Neuronal stem cell (in vitro differentiated cells): ENCODE data around the gene MARCHF3.
A peak's percentile ranks its signal among the peaks of the same experiment; 100 is the strongest.

Experiments
- DNase-seq: peaks from one replicate; pipeline ENCODE4 v3.0.0-alpha.2; 2013; ENCODE audit warnings: low spot score
- H2AFZ ChIP-seq: one replicate; pipeline ENCODE4 v1.6.1; 2013; ENCODE audit warnings: mild to moderate bottlenecking, low read length, inconsistent platforms
- H2AK5ac ChIP-seq: 2 replicates; pipeline ENCODE4 v1.6.1; 2013; ENCODE audit warnings: low read depth, mild to moderate bottlenecking, inconsistent platforms, low read length, moderate library complexity, mixed read lengths
- H2BK120ac ChIP-seq: 2 replicates; pipeline ENCODE4 v1.6.1; 2013; ENCODE audit warnings: low read depth, mild to moderate bottlenecking, inconsistent platforms, low read length, moderate library complexity, mixed read lengths
- H2BK12ac ChIP-seq: one replicate; pipeline ENCODE4 v1.6.1; 2013; ENCODE audit warnings: low read length, inconsistent platforms
- H2BK15ac ChIP-seq: 2 replicates; pipeline ENCODE4 v1.6.1; 2013; ENCODE audit warnings: mild to moderate bottlenecking, low read length, inconsistent platforms, mixed read lengths
- H2BK5ac ChIP-seq: one replicate; pipeline ENCODE4 v1.6.1; 2013; ENCODE audit warnings: inconsistent platforms, mild to moderate bottlenecking, low read length, moderate library complexity
- H3K14ac ChIP-seq: one replicate; pipeline ENCODE4 v1.6.1; 2013; ENCODE audit warnings: low read length, inconsistent platforms
- H3K18ac ChIP-seq: 2 replicates; pipeline ENCODE4 v1.6.1; 2013; ENCODE audit warnings: low read length, inconsistent platforms
- H3K23ac ChIP-seq: 2 replicates; pipeline ENCODE4 v1.6.1; 2013; ENCODE audit warnings: low read depth, mild to moderate bottlenecking, mixed read lengths, low read length, inconsistent platforms; ENCODE audit not compliant: poor library complexity
- H3K27ac ChIP-seq: replicated peaks from 3 replicates; pipeline ENCODE4 v1.5.1; 2013; ENCODE audit warnings: low read length, inconsistent platforms
- H3K27me3 ChIP-seq, 3 experiments: 2 replicates each; pipeline ENCODE4 v1.6.1; 2013; ENCODE audit warnings: low read length in 3 of 3, mild to moderate bottlenecking in 2 of 3, inconsistent platforms in 1 of 3, low read depth in 1 of 3, mixed read lengths in 1 of 3, moderate library complexity in 1 of 3; ENCODE audit not compliant: control insufficient read depth in 3 of 3, insufficient read depth in 3 of 3
- H3K36me3 ChIP-seq, 2 donors: replicated peaks in 1 of 2; 2 replicates each; pipeline ENCODE4 v1.6.1; 2013; ENCODE audit warnings: low read length in 2 of 2; ENCODE audit not compliant: control insufficient read depth in 2 of 2, insufficient read depth in 2 of 2
- H3K4ac ChIP-seq: 2 replicates; pipeline ENCODE4 v1.6.1; 2013; ENCODE audit warnings: inconsistent platforms, mild to moderate bottlenecking, low read length, moderate library complexity
- H3K4me1 ChIP-seq, 2 donors: 1 replicate in 1 of 2; 2 replicates in 1 of 2; pipeline ENCODE4 v1.6.1; 2013; ENCODE audit warnings: low read length in 2 of 2, low read depth in 1 of 2; ENCODE audit not compliant: control insufficient read depth in 2 of 2, insufficient read depth in 1 of 2
- H3K4me2 ChIP-seq: one replicate; pipeline ENCODE4 v1.6.1; 2013; ENCODE audit warnings: mild to moderate bottlenecking, low read length, inconsistent platforms; ENCODE audit not compliant: insufficient read depth, poor library complexity, severe bottlenecking
- H3K4me3 ChIP-seq, 2 donors: 2 replicates each; pipeline ENCODE4 v1.5.1; 2013; ENCODE audit warnings: low read length in 2 of 2, mild to moderate bottlenecking in 2 of 2, inconsistent platforms in 1 of 2, moderate library complexity in 1 of 2
- H3K79me1 ChIP-seq: one replicate; pipeline ENCODE4 v1.6.1; 2013; ENCODE audit warnings: low read depth, mild to moderate bottlenecking, inconsistent platforms, low read length, moderate library complexity
- H3K9ac ChIP-seq: one replicate; pipeline ENCODE4 v1.6.1; 2013; ENCODE audit warnings: mild to moderate bottlenecking, low read depth, low read length, inconsistent platforms; ENCODE audit not compliant: poor library complexity
- H3K9me3 ChIP-seq, 2 donors: replicated peaks in 1 of 2; 2 replicates each; pipeline versions ENCODE3 to v1.6.1; 2013; ENCODE audit warnings: low read length in 2 of 2, mild to moderate bottlenecking in 2 of 2, inconsistent platforms in 1 of 2, low read depth in 1 of 2, mixed read lengths in 1 of 2, moderate library complexity in 1 of 2; ENCODE audit not compliant: control insufficient read depth in 2 of 2, insufficient read depth in 1 of 2
- H4K8ac ChIP-seq: one replicate; pipeline ENCODE4 v1.6.1; 2013; ENCODE audit warnings: low read depth, mild to moderate bottlenecking, inconsistent platforms, low read length, moderate library complexity
- H4K91ac ChIP-seq: one replicate; pipeline ENCODE4 v1.6.1; 2013; ENCODE audit warnings: low read length, low read depth, mild to moderate bottlenecking, inconsistent platforms; ENCODE audit not compliant: poor library complexity
- WGBS, 2 donors: extraction: QIAGEN DNeasy Blood & Tissue Kit; methylation state at CpG; one replicate each; pipeline ENCODE4 v1.1.7; 2013; ENCODE audit warnings: missing lambda C conversion rate in 2 of 2, mixed read lengths in 1 of 2; ENCODE audit not compliant: insufficient read length in 2 of 2, insufficient replicate concordance in 1 of 2; ENCODE audit errors: extremely low coverage in 2 of 2; 5-methylcytosine and 5-hydroxymethylcytosine counted together

The MARCHF3 gene

DNA sequence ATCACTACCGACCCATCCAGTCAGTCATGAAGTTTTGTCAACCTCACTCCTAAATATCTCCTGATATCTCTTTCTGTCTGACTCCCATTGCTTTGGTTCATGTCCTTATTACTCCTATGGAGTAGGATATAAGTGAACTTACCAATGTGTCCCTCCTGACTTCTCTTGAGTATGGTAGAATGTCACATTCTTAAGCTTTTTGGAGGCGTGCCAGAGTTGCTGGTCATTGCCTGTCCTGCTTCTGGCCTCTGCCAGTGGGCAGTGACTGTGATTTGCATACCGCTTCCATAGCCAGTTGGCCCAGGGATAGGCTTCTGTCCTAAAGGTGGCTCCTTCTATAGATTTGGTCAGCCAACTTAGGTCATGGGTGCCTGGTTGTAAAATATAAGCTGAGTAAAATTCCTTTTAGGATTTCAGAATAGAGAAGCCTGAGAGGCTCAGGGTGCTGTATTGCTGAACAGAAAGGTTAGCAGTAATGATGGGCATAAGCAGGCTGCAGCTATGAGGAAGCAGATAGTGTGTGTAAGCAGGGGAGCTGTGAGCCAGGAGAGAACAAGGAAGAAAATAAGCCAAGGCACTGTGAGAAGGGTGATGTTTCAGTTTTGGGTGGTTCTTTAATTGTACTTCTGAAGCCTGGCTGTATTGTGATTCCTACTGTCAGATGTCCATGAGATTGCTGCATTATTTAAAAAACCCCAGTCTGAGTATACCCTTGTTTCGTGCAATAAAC lies 16.1 kb upstream of the MARCHF3 start:
- Histone ChIP-seq H2AFZ (no peak overlapping the region), H2AK5ac (no peak overlapping the region), H3K18ac (no peak overlapping the region), H3K27me3 (peaks cover 0 to 14% (median 0%) of the 10 kb centered on the region in 3 experiments), H3K79me1 (no peaks in the 10 kb centered on the region), H3K36me3 (no peaks in the 10 kb centered on the region), H2BK12ac (no peak overlapping the region), H3K9me3 (no peaks in the 10 kb centered on the region), H4K8ac (no peak overlapping the region), H3K4me2 (no peak overlapping the region), H3K27ac (no peak overlapping the region), H3K4me1 (peaks cover 0 to 2% of the 10 kb centered on the region in 2 donors), H3K4ac (no peak overlapping the region), H3K9ac (no peak overlapping the region), H2BK15ac (no peak overlapping the region), H4K91ac (no peak overlapping the region), H2BK120ac (no peak overlapping the region), H2BK5ac (no peak overlapping the region), H3K14ac (no peak overlapping the region), H3K23ac (no peak overlapping the region), H3K4me3 (no peak overlapping the region)
- DNase-seq: no peak
- WGBS, 2 donors: no CpG with 5 or more reads among the region's 4 CpGs

DNA sequence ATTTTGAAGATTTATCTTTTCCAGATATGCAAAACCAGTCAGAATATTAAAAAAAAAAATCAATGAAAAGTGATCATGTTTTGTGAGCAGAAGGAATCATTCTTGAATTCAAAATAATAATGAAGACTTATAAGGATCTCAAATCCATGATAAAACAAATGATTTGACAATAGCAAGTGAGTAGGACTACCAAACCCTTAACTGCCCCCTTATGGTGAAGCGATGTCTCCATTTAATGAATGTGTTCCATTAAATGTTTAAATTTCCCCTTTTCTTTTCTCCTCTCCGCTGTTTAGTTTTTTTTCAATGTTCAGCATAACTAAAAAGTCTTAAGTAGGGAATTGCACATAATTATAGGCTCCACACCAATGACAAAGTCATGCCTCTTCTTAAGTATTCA lies 12.2 kb upstream of the MARCHF3 start:
- H4K8ac ChIP-seq: no peak overlapping the region
- peaks cover 1 to 2% of the 10 kb centered on the region in 2 donors for H3K4me1 ChIP-seq
- no peak overlapping the region for H3K4me3 ChIP-seq
- no peak overlapping the region for H2BK12ac ChIP-seq
- no peak overlapping the region for H2BK5ac ChIP-seq
- no peak overlapping the region for H3K4me2 ChIP-seq
- no peak overlapping the region for H3K27ac ChIP-seq
- DNase-seq: no peak
- H4K91ac ChIP-seq: no peak overlapping the region
- no peaks in the 10 kb centered on the region for H3K79me1 ChIP-seq
- H3K4ac ChIP-seq: no peak overlapping the region
- H2AK5ac ChIP-seq: no peak overlapping the region
- no peaks in the 10 kb centered on the region for H3K36me3 ChIP-seq
- no peak overlapping the region for H3K9ac ChIP-seq
- H2BK15ac ChIP-seq: no peak overlapping the region
- H3K18ac ChIP-seq: no peak overlapping the region
- no peak overlapping the region for H3K14ac ChIP-seq
- no peak overlapping the region for H2BK120ac ChIP-seq
- H3K27me3 ChIP-seq: peaks cover 0 to 7% (median 0%) of the 10 kb centered on the region in 3 experiments
- no peaks in the 10 kb centered on the region for H3K9me3 ChIP-seq
- H2AFZ ChIP-seq: no peak overlapping the region
- H3K23ac ChIP-seq: no peak overlapping the region
- WGBS, 2 donors: no CpG with 5 or more reads among the region's 2 CpGs

DNA sequence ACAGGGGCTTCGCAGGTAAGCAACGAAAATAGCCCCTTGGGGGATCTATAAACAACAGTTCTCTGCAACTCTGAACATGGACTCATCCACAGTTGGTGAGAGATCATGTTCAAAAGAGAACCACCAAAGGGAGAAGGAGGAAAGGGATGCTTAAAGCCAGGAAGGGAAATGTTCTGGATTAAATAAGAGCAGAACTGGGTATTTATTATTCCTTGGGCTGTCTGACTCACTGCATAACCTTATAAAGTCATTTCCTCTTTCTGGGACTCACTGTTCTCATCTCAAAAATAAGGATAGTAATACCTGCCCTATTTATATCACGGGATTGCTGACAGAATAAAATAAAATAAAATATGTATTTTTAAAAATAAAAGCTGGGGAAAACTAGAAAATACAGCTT lies 11.2 kb upstream of the MARCHF3 start:
- no peak overlapping the region for H2AFZ ChIP-seq
- no peak overlapping the region for H2BK12ac ChIP-seq
- no peak overlapping the region for H2BK15ac ChIP-seq
- H3K18ac ChIP-seq: no peak overlapping the region
- no peak overlapping the region for H2BK120ac ChIP-seq
- no peak overlapping the region for H3K4me2 ChIP-seq
- H3K27ac ChIP-seq: no peak overlapping the region
- H3K23ac ChIP-seq: no peak overlapping the region
- no peaks in the 10 kb centered on the region for H3K9me3 ChIP-seq
- no peak overlapping the region for H3K4ac ChIP-seq
- H4K91ac ChIP-seq: no peak overlapping the region
- H3K36me3 ChIP-seq: no peaks in the 10 kb centered on the region
- peaks cover 1 to 2% of the 10 kb centered on the region in 2 donors for H3K4me1 ChIP-seq
- no peak overlapping the region for H3K9ac ChIP-seq
- no peaks in the 10 kb centered on the region for H3K79me1 ChIP-seq
- no peak overlapping the region for H4K8ac ChIP-seq
- H3K27me3 ChIP-seq: no peaks in the 10 kb centered on the region
- no peak overlapping the region for H3K14ac ChIP-seq
- H2BK5ac ChIP-seq: no peak overlapping the region
- no CpG with 5 or more reads among the region's 3 CpGs for WGBS, 2 donors
- H2AK5ac ChIP-seq: no peak overlapping the region
- no peak for DNase-seq
- H3K4me3 ChIP-seq: no peak overlapping the region

DNA sequence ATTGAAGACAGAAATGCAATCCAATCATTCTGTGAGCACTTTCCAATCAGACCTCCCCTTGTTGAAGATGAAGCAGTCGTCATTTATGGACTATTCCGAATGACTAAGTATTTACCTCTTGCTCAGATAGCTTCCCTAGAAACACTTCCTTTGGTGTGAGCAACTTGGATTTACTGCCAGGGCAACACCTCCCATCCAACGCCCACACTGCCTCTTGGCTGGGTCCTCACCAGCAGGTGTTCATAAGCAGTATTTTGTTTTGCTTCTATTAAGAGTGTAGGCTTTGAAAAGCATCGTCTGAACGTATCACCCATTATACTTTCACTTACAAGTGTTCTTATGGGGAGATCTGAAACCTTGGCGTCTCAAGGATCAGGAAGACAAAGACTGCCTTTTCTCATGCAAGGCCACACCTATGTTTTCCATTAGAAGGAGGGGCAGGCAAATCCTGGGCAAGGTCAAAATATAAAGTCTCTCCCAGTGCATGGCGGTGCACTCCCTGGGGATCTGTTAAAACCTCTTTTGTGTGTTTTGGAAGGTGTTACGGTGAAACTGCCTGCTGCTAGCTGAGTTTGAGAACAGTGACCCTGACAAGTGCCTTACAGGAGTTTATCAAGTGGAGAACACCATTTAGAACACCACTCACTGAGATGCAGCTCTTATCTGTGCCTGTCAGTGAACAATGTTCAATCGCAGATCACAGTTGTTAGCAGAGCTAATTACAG lies 10.6 kb upstream of the MARCHF3 start:
- Histone ChIP-seq H3K27me3 (no peaks in the 10 kb centered on the region), H2BK5ac (no peak overlapping the region), H2BK12ac (no peak overlapping the region), H2AK5ac (no peak overlapping the region), H3K4me3 (no peak overlapping the region), H3K14ac (no peak overlapping the region), H3K79me1 (no peaks in the 10 kb centered on the region), H4K8ac (no peak overlapping the region), H3K23ac (no peak overlapping the region), H3K9me3 (no peaks in the 10 kb centered on the region), H3K18ac (no peak overlapping the region), H4K91ac (no peak overlapping the region), H2AFZ (peak overlapping the region; percentile 8), H3K4ac (no peak overlapping the region), H3K4me1 (peaks cover 1 to 2% of the 10 kb centered on the region in 2 donors), H2BK120ac (no peak overlapping the region), H3K36me3 (no peaks in the 10 kb centered on the region), H3K27ac (no peak overlapping the region), H2BK15ac (no peak overlapping the region), H3K4me2 (no peak overlapping the region), H3K9ac (no peak overlapping the region)
- WGBS, 2 donors: no CpG with 5 or more reads among the region's 9 CpGs
- no peak for DNase-seq
